ENCODE data around the gene CDA. TPM values are rescaled to one million over a fixed set of nuclear protein-coding genes. Genes with fewer than 3 reads are reported as not detected.

Gene CDA
- total RNA-seq, 1 donor from 2014 or later = 0.79 TPM

DNA sequence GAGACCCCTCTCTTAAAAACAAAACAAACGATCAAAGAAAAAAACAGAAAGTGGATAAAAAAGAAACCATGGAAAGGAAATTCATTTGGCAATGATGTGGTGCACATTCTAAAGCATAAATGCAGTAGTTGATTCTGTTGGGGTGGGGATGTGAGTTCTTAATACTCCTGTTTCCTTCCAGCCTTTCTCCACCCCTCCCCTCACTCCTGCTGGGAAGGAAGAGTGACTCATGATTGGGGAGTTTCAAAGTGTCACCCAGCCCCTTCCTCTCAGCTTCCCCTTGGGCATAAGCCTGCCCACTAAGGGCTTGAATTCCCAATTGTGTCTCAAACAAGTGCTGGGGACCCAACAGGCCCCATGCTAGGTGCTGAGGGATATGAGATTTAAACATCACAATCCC, 37.6 kb downstream of the CDA start:
- TF ChIP-seq, protein P1, sequence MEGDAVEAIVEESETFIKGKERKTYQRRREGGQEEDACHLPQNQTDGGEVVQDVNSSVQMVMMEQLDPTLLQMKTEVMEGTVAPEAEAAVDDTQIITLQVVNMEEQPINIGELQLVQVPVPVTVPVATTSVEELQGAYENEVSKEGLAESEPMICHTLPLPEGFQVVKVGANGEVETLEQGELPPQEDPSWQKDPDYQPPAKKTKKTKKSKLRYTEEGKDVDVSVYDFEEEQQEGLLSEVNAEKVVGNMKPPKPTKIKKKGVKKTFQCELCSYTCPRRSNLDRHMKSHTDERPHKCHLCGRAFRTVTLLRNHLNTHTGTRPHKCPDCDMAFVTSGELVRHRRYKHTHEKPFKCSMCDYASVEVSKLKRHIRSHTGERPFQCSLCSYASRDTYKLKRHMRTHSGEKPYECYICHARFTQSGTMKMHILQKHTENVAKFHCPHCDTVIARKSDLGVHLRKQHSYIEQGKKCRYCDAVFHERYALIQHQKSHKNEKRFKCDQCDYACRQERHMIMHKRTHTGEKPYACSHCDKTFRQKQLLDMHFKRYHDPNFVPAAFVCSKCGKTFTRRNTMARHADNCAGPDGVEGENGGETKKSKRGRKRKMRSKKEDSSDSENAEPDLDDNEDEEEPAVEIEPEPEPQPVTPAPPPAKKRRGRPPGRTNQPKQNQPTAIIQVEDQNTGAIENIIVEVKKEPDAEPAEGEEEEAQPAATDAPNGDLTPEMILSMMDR (IDR thresholded peaks at IDR 0.05; ENCODE audit: insufficient read depth, low read length, severe bottlenecking) = no peak
- Histone ChIP-seq H3K4me3 (ENCODE audit: low read depth, low read length) (no peak overlapping the region), H3K27me3 (ENCODE audit: control insufficient read depth, insufficient read depth, low read length) (no peaks in the 10 kb centered on the region), H3K36me3 (ENCODE audit: control insufficient read depth, insufficient read depth, low read length) (no peaks in the 10 kb centered on the region)
- FAIRE-seq (no peak), DNase-seq (ENCODE audit: low read depth) (no peak)

DNA sequence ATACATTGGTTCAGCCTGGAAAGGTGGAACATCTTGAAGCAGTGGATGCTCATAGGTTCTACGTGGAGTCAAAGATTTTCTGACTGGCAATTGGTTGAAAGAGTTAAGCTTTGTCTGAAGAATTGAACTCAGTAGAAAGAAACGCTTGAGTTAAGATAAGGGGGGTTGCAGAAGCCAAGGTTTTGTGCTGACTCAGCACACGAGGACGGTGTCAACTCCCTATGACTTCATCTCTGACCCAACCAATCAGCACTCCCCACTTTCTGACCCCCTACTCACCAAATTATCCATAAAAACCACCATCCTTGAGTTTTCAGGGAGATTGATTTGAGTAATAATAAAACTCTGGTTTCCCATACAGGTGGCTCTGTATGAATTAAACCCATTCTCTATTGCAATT, 41.8 kb downstream of the CDA start:
- DNase-seq (ENCODE audit: low read depth) (no peak), FAIRE-seq (no peak)
- H3K36me3 ChIP-seq (ENCODE audit: control insufficient read depth, insufficient read depth, low read length) = no peaks in the 10 kb centered on the region
- no peaks in the 10 kb centered on the region for H3K27me3 ChIP-seq (ENCODE audit: control insufficient read depth, insufficient read depth, low read length)
- TF ChIP-seq, protein P1 (IDR thresholded peaks at IDR 0.05; ENCODE audit: insufficient read depth, low read length, severe bottlenecking) = no peak
- H3K4me3 ChIP-seq (ENCODE audit: low read depth, low read length) = no peak overlapping the region

DNA sequence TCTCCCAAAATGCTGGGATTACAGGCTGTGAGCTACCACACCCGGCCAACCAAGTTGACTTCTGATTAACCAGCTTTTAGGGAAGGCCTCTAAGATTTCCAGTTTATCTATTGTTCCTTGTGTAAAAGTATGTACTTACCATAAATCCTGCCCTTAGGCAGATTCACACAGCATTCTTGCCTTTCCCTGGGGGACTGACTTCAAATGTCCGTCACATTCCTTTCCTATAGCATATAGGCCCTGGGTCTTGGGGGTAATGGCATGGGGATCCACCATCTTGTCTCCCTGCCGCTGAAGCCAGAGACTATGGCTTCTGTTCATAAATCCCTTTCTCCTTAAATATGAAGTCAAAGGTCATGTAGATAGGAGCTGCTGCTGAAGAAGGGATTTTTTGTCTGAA, 43.5 kb downstream of the CDA start:
- H3K4me3 ChIP-seq (ENCODE audit: low read depth, low read length) = no peak overlapping the region
- no peak for DNase-seq (ENCODE audit: low read depth)
- TF ChIP-seq, protein P1 (IDR thresholded peaks at IDR 0.05; ENCODE audit: insufficient read depth, low read length, severe bottlenecking) = no peak
- no peaks in the 10 kb centered on the region for H3K27me3 ChIP-seq (ENCODE audit: control insufficient read depth, insufficient read depth, low read length)
- no peak for FAIRE-seq
- no peaks in the 10 kb centered on the region for H3K36me3 ChIP-seq (ENCODE audit: control insufficient read depth, insufficient read depth, low read length)

DNA sequence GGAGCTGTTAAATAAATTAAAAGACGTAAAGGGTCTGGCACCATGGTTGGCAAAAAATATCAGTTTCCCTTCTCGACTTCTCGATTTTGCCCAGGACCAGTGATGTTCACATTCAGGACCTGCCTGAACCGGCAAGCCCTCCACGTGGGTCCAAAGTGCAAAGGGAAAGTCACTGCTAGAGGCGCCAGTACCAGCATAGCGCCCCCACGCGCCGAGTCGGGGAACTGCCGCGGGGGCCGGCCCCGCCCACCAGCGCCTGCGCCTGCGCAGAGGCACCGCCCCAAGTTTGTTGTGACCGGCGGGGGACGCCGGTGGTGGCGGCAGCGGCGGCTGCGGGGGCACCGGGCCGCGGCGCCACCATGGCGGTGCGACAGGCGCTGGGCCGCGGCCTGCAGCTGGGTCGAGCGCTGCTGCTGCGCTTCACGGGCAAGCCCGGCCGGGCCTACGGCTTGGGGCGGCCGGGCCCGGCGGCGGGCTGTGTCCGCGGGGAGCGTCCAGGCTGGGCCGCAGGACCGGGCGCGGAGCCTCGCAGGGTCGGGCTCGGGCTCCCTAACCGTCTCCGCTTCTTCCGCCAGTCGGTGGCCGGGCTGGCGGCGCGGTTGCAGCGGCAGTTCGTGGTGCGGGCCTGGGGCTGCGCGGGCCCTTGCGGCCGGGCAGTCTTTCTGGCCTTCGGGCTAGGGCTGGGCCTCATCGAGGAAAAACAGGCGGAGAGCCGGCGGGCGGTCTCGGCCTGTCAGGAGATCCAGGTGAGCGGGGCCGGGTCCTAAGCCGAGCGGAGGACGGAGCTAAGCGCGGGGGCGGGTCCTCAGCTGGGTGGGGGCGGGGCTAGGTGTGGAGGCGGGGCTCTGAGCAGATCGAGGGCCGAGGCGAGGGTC, 44.5 kb downstream of the CDA start, which contains the start of gene PINK1:
Gene PINK1, plus strand, starts transcription at position 269 of the 875 bp plus-strand sequence. Its CDS starts 91 bp downstream, at position 360.
- TF ChIP-seq, protein P1 (IDR thresholded peaks at IDR 0.05; ENCODE audit: insufficient read depth, low read length, severe bottlenecking) = peak; percentile 94

DNA sequence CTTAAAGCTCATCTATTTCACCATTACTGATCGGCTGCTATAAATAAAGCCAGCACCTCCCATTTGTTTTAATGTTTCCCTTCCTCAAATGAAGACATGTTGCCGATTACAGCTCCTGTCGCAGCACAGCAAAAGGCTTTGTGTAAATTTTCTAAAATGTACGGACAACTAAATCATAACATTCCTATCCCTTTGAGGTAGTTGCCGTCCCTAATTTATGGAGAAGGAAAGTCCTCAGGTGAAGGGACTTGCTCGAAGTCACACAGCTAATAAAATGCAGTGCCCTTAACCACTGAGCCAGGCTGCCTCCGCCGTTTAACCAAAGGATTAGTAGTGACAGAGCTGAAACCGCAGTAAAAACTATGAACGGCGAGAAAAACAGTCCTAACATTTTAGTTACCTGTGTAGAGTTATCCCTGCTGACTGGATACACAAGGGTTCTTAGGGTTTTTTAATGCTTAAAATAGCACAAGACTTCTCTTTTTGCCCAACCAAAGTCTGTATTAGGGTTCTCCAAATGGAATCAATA, 45.2 kb downstream of the CDA start:
- no peak for FAIRE-seq
- H3K27me3 ChIP-seq (ENCODE audit: control insufficient read depth, insufficient read depth, low read length) = no peaks in the 10 kb centered on the region
- DNase-seq (ENCODE audit: low read depth) = peak; percentile 24
- TF ChIP-seq, protein P1 (IDR thresholded peaks at IDR 0.05; ENCODE audit: insufficient read depth, low read length, severe bottlenecking) = no peak
- peaks cover 5% of the 10 kb centered on the region for H3K36me3 ChIP-seq (ENCODE audit: control insufficient read depth, insufficient read depth, low read length)
- H3K4me3 ChIP-seq (ENCODE audit: low read depth, low read length) = peak overlapping the region; percentile 59

More for the DNA sequence above, 44.5 kb downstream of the CDA start, which contains the start of gene PINK1:
- DNase-seq (ENCODE audit: low read depth) = peak; percentile 54
- H3K4me3 ChIP-seq (ENCODE audit: low read depth, low read length) = peak within 1 kb of the TSS; percentile 59
- H3K27me3 ChIP-seq (ENCODE audit: control insufficient read depth, insufficient read depth, low read length) = no peaks in the 10 kb centered on the region
- peaks cover 3% of the 10 kb centered on the region for H3K36me3 ChIP-seq (ENCODE audit: control insufficient read depth, insufficient read depth, low read length)
- FAIRE-seq = no peak

All from bronchial epithelial cell (primary cell).